Keratinocyte (primary cell): Measurements from ENCODE around the gene SNX11. TPM values are rescaled to one million over a fixed set of nuclear protein-coding genes. Genes with fewer than 3 reads are reported as not detected.

Experiments
- DNase-seq: peaks from one replicate; pipeline ENCODE4 v3.0.0-alpha.2; 2011; ENCODE audit warnings: low read depth, missing footprints, low spot score
- FAIRE-seq: peaks from 2 replicates; lab custom pipeline; 2011; peaks lifted over from hg19 to GRCh38; lab: Jason Lieb, UNC
- H2AFZ ChIP-seq: 2 replicates; pipeline ENCODE4 v1.6.0; 2012; ENCODE audit warnings: low read length, control low read depth, inconsistent platforms; ENCODE audit not compliant: control insufficient read depth
- H3K27ac ChIP-seq: 2 replicates; pipeline ENCODE4 v1.5.1; 2011; ENCODE audit warnings: low read length; ENCODE audit not compliant: control insufficient read depth, insufficient read depth
- H3K27me3 ChIP-seq: 3 replicates; pipeline ENCODE4 v1.6.0; 2011; ENCODE audit warnings: low read length; ENCODE audit not compliant: control insufficient read depth, insufficient read depth; ENCODE audit errors: extremely low read depth
- H3K36me3 ChIP-seq, 2 experiments: 2 replicates in 1 of 2; 3 replicates in 1 of 2; pipeline ENCODE4 v1.5.1; 2011; ENCODE audit warnings: low read length in 2 of 2, mild to moderate bottlenecking in 1 of 2; ENCODE audit not compliant: control insufficient read depth in 2 of 2, insufficient read depth in 2 of 2; ENCODE audit errors: extremely low read depth in 1 of 2
- H3K4me1 ChIP-seq: 3 replicates; pipeline ENCODE4 v1.5.1; 2011; ENCODE audit warnings: low read length; ENCODE audit not compliant: control insufficient read depth, insufficient read depth; ENCODE audit errors: extremely low read depth
- H3K4me2 ChIP-seq: 3 replicates; pipeline ENCODE4 v1.6.0; 2011; ENCODE audit warnings: low read depth, low read length; ENCODE audit not compliant: control insufficient read depth, insufficient read depth; ENCODE audit errors: extremely low read depth
- H3K4me3 ChIP-seq, 3 experiments: fragments of 200-600 bp in 1 of 3; sonication (generic) in 1 of 3; 2 replicates in 2 of 3; 3 replicates in 1 of 3; pipeline ENCODE4 v1.5.1; 2011 to 2016; ENCODE audit warnings: low read length in 3 of 3, mild to moderate bottlenecking in 3 of 3, control low read depth in 2 of 3, inconsistent platforms in 1 of 3, low read depth in 1 of 3, mixed read lengths in 1 of 3, mixed run types in 1 of 3, moderate library complexity in 1 of 3; ENCODE audit not compliant: control insufficient read depth in 2 of 3, insufficient read depth in 2 of 3; ENCODE audit errors: extremely low read depth in 1 of 3
- H3K79me2 ChIP-seq: 2 replicates; pipeline ENCODE4 v1.6.0; 2012; ENCODE audit warnings: low read length; ENCODE audit not compliant: control insufficient read depth, insufficient read depth
- H3K9ac ChIP-seq: 3 replicates; pipeline ENCODE4 v1.6.0; 2011; ENCODE audit warnings: low read length; ENCODE audit not compliant: control insufficient read depth, insufficient read depth; ENCODE audit errors: extremely low read depth
- H3K9me1 ChIP-seq: 3 replicates; pipeline ENCODE4 v1.6.0; 2011; ENCODE audit warnings: low read length; ENCODE audit not compliant: control insufficient read depth, insufficient read depth; ENCODE audit errors: extremely low read depth
- H3K9me3 ChIP-seq: 2 replicates; pipeline ENCODE4 v1.5.1; 2012; ENCODE audit warnings: low read depth, low read length; ENCODE audit not compliant: control insufficient read depth
- H4K20me1 ChIP-seq: 3 replicates; pipeline ENCODE4 v1.6.0; 2011; ENCODE audit warnings: low read length; ENCODE audit not compliant: control insufficient read depth, insufficient read depth; ENCODE audit errors: extremely low read depth
- CTCF ChIP-seq, 3 experiments: IDR thresholded peaks in 1 of 3; conservative IDR thresholded peaks in 1 of 3; optimal IDR thresholded peaks in 1 of 3; 2 replicates in 2 of 3; 3 replicates in 1 of 3; pipeline versions ENCODE3 to v1.5.1; 2011; ENCODE audit warnings: low read length in 3 of 3, mild to moderate bottlenecking in 3 of 3, moderate library complexity in 2 of 3, control low read depth in 1 of 3, inconsistent platforms in 1 of 3; ENCODE audit not compliant: insufficient read depth in 2 of 3; ENCODE audit errors: extremely low read depth in 1 of 3
- EZH2 ChIP-seq: IDR thresholded peaks from one replicate; pipeline ENCODE4 v1.6.1; 2012; ENCODE audit warnings: inconsistent platforms, mild to moderate bottlenecking, low read length, moderate library complexity
- dilution Hi-C: fragments of 300-500 bp; cut with MboI; formaldehyde crosslinking; loops from one replicate; pipeline ENCODE4 v1.7.0; 2020; ENCODE audit warnings: low sequenced_read_pairs; ENCODE audit not compliant: extremely low pct_ligation_motif_present
- polyA plus RNA-seq, 5 experiments: library from polyadenylated mRNA; depleted of rRNA in 3 of 5; stranded (reverse) in 3 of 5; stranded (forward) in 1 of 5; unstranded in 1 of 5; fragments of >200 nt; gene quantifications; 1 replicate in 1 of 5; 2 replicates in 3 of 5; 3 replicates in 1 of 5; pipeline versions ENCODE4 v1.2.1 to v1.2.3, GENCODE V29; 2011 to 2012; ENCODE audit warnings: missing spikeins in 2 of 5, low read depth in 1 of 5, low replicate concordance in 1 of 5

The SNX11 gene
- polyA plus RNA-seq, 1 donor (not counting 4 experiments of a cell fraction or from before 2014, with no cell fraction given): 21.0 TPM

GRCh38 chr17:48102798-48103715, 4.5 kb upstream of the SNX11 start:
- Histone ChIP-seq H3K9me1 (no peaks in the 10 kb centered on the region), H3K4me3 (no peak overlapping the region), H3K27ac (no peak overlapping the region), H3K4me1 (peaks cover 10% of the 10 kb centered on the region), H3K36me3 (no peaks in the 10 kb centered on the region), H3K9me3 (no peaks in the 10 kb centered on the region), H4K20me1 (no peaks in the 10 kb centered on the region), H3K4me2 (no peak overlapping the region), H3K27me3 (no peaks in the 10 kb centered on the region), H3K9ac (no peak overlapping the region), H2AFZ (no peak overlapping the region), H3K79me2 (peaks cover 32% of the 10 kb centered on the region)
- no peak for DNase-seq
- no peak for TF ChIP-seq CTCF (optimal IDR thresholded peaks at IDR 0.05 in 1 of 3, IDR thresholded peaks at IDR 0.05 in 1 of 3, conservative IDR thresholded peaks at IDR 0.05 in 1 of 3; ENCODE audit: extremely low read depth in 1 of 3, insufficient read depth in 2 of 3, low read length in 3 of 3)
- no peak for TF ChIP-seq EZH2
- no peak for FAIRE-seq
- dilution Hi-C loops: no loop called here

GRCh38 chr17:48104440-48104839, 3.1 kb upstream of the SNX11 start:
- no peaks in the 10 kb centered on the region for H3K9me1 ChIP-seq
- peaks cover 32% of the 10 kb centered on the region for H3K79me2 ChIP-seq
- no peak for DNase-seq
- no peak for FAIRE-seq
- no peaks in the 10 kb centered on the region for H4K20me1 ChIP-seq
- H3K4me1 ChIP-seq: peaks cover 6% of the 10 kb centered on the region
- H3K9me3 ChIP-seq: no peaks in the 10 kb centered on the region
- H3K36me3 ChIP-seq: no peaks in the 10 kb centered on the region
- H3K27me3 ChIP-seq: no peaks in the 10 kb centered on the region
- no peak overlapping the region for H3K4me2 ChIP-seq
- dilution Hi-C loops: no loop called here
- no peak overlapping the region for H3K9ac ChIP-seq
- H2AFZ ChIP-seq: no peak overlapping the region
- TF ChIP-seq CTCF (optimal IDR thresholded peaks at IDR 0.05 in 1 of 3, IDR thresholded peaks at IDR 0.05 in 1 of 3, conservative IDR thresholded peaks at IDR 0.05 in 1 of 3; ENCODE audit: extremely low read depth in 1 of 3, insufficient read depth in 2 of 3, low read length in 3 of 3) (no peak), EZH2 (no peak)
- H3K4me3 ChIP-seq: no peak overlapping the region
- no peak overlapping the region for H3K27ac ChIP-seq
